ENCODE data around the gene RDH11.

The RDH11 gene

GRCh38 chr14:67650694-67651093, 44.9 kb downstream of the RDH11 start:
- no peak for DNase-seq (ENCODE audit: low read depth in 2 of 2, low spot score in 1 of 2)

- no peak for DNase-seq (ENCODE audit: low read depth in 2 of 2, low spot score in 1 of 2)
Measured at GRCh38 chr14:67650151-67650550, 45.4 kb downstream of the RDH11 start.

- DNase-seq (ENCODE audit: low read depth in 2 of 2, low spot score in 1 of 2), result no peak
Measured at GRCh38 chr14:67646131-67646530, 49.4 kb downstream of the RDH11 start.

- no peak for DNase-seq (ENCODE audit: low read depth in 2 of 2, low spot score in 1 of 2)
Measured at GRCh38 chr14:67645414-67645813, 50.1 kb downstream of the RDH11 start.

- no peak for DNase-seq (ENCODE audit: low read depth in 2 of 2, low spot score in 1 of 2)
Measured at GRCh38 chr14:67644428-67644827, 51.1 kb downstream of the RDH11 start.

DNA sequence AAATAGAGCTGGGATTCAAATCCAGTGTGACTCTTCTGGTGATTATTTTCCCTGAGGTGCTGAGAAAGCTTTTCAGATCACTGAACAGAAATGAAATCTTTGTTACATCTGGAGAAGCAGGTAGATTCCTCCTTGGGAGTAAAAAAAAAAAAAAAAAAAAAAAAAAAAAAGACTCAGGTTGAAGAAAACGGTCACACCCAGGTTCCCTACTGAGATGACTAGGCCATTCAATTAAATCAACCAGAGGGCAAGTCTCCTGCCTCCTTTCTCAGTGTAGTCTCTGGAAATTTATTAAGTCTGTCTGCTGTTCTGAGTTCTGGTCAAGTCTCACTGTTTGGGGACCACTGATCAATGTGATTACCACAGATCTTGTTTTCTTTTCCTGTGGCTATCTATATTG, 51.9 kb downstream of the RDH11 start:
- DNase-seq (ENCODE audit: low read depth in 2 of 2, low spot score in 1 of 2), result no peak

DNA sequence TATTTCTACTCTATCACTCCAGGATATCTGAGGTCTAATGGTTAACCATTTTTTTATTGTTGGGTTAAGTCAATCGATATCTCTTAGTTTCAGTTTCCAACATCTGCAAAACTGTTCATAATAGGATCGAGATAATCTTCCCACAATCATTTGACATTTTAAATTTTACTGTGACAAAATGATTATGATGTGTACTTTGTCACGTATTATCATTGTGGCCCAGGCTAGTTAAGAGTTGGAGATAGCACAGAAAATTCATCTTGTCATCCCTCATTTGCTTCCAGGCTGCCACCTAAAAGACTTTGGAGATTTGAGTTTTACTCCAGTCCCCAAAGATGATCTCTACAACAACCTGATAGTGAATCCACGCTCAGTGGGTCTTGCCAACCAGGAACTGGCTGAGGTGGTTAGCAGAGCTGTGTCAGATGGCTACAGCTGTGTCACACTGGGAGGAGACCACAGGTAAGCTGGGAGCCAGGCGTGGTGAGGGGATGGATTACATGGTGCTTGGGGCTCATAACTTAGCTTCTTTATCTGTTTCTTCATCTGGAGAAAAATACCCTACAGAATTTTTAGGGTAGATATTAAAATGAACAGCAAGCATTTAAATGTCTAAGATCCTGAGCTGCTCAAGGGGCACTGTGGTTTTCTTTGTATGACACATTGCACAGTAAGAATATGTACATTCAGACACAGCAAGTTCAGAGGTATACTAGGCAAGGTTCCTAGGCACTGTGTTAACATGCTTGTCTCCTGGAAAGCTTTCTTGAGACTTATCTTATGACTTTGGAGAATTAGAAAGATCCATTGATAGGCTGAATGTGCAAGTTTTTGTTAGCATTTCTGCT, 53.4 kb downstream of the RDH11 start:
- no peak for DNase-seq (ENCODE audit: low read depth in 2 of 2, low spot score in 1 of 2)

DNA sequence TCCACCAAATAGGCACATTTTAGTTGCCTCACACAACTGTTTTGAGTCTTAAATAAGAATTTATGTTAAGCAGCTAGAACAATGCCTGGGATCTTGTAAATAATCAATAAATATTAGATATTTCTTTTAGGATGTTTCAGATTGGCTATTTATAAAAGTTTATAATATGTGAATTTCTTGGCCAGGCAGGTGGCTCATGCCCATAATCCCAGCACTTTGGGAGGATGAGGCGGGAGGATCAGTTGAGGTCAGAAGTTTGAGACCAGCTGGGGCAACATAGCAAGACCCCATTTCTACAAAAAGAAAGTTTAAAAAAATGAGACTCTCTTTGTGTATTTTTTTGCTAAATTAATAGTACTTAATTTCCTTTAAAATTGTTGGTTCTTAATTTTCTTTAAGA, 54.1 kb downstream of the RDH11 start:
- DNase-seq (ENCODE audit: low read depth in 2 of 2, low spot score in 1 of 2), result no peak

DNA sequence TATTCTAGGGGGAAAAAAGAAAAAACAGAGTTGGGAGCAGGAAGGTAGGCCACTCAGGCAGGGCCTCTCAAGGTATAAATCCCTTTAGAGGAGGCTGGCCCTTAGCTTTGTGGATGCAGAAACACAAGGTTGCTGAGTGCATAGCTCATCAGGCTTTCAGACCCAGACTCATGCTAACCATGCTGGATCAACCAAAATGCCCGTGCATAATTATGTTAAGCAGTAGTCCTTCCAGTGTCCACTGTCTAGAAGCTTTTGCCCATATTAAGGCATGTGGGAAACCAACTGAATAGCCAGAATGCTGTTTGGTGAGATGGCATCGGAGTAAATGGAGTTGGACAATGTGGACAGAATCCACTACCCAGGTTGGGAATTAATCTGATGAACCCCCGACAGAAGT, 56.9 kb downstream of the RDH11 start:
- DNase-seq (ENCODE audit: low read depth in 2 of 2, low spot score in 1 of 2), result no peak

DNA sequence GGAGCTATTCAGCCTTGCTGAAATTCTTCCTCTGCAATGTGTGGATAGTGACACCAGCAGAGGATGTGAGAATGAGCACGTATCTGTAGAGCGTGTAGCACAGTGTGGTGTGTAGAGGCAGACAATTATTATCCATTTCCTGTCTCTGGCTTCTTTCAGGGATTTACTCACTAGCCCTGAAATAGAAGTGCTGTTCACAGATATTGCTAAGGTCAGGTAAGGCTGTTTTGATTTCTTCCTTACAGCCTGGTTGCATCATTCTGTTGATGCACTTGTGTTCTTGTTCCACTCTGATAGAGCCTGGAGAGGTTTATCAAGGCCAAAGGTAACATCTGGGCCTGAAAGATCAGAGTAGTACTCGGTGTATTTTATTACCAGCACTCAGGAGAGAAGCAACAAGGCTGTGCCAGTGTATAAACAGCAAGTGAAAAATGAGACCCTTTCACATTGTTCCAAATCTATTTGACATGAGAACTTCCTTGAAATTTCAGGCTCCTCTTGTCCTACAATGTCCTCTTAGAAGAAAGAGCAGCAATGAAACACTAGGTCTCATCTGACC, 59.1 kb downstream of the RDH11 start:
- DNase-seq (ENCODE audit: low read depth in 2 of 2, low spot score in 1 of 2), result no peak

DNA sequence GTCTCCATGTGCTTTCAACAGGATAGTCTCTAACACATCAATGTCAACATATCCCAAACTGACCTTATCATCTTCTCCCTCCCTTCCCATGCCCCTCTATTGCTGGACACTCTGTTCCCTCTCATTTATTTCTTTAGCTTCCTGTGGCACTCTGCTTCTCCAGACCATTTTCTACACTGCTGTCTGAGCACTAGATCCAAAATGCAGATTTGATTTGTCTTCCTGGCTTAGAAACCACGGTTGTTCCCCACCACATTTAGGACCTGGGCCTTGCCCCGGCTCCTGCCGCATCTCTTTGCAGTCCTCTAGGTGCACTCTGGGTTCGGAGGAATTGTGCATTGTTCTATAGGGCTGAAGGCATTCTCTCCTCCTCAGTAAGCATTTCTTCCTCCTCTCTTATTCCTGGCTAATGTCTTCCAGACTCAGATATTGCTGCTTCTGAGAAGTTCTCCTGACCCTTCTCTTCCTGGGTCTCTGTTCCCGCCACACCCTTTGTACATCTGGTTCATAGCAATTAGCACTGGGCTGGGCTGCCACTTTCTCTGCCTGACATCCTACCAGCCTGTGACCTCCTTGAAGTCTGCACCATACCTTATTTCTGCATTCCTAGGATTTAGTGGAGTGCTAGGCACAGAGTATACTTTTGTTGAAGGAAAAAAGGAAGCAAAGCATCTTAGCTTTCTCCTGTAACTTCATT, 62.0 kb downstream of the RDH11 start:
- DNase-seq (ENCODE audit: low read depth in 2 of 2, low spot score in 1 of 2), result no peak

- DNase-seq (ENCODE audit: low read depth in 2 of 2, low spot score in 1 of 2), result no peak
Measured at GRCh38 chr14:67630938-67631337, 64.6 kb downstream of the RDH11 start.

DNA sequence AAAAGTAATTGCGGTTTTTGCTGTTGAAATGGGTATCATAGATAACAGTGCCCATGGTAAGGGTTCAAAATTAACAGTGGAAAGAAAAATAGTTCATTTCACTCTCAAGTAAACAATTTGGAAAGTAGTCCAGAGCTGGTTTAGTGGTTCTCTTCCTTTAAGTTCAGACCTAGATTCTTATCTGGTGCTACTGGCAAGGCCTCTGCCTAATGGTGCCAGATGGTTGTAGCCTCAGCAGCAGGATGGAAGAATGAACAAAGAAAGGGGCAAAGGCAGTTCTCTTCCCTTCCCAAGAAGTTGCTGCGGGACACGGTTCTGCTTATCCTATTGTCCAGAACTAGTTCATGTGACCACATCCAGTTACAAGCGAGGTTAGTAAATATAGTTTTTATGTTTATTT, 65.4 kb downstream of the RDH11 start:
- DNase-seq (ENCODE audit: low read depth in 2 of 2, low spot score in 1 of 2), result no peak

GRCh38 chr14:67627519-67627918, 68.0 kb downstream of the RDH11 start:
- DNase-seq (ENCODE audit: low read depth in 2 of 2, low spot score in 1 of 2), result no peak

All from stimulated activated CD8-positive, alpha-beta memory T cell treated with anti-CD3 and anti-CD28 coated beads, Interleukin-4, amount 100 ng/mL, for 4 hours (primary cell).